CD4-positive, alpha-beta T cell treated with Interleukin-2 at 100 ng/mL for 4 hours (primary cell): Measurements from ENCODE around the gene RAB8A.
A peak's percentile ranks its signal among the peaks of the same experiment; 100 is the strongest.
"Not testable (repeated sequence)": the region's sequence is repeated elsewhere in the genome, so short reads cannot be mapped to it uniquely, and the experiment has no call there.

Experiments used
- DNase-seq: peaks from one replicate; pipeline ENCODE4 v3.0.0-alpha.2; 2020; ENCODE audit warnings: low spot score

Gene RAB8A

DNA sequence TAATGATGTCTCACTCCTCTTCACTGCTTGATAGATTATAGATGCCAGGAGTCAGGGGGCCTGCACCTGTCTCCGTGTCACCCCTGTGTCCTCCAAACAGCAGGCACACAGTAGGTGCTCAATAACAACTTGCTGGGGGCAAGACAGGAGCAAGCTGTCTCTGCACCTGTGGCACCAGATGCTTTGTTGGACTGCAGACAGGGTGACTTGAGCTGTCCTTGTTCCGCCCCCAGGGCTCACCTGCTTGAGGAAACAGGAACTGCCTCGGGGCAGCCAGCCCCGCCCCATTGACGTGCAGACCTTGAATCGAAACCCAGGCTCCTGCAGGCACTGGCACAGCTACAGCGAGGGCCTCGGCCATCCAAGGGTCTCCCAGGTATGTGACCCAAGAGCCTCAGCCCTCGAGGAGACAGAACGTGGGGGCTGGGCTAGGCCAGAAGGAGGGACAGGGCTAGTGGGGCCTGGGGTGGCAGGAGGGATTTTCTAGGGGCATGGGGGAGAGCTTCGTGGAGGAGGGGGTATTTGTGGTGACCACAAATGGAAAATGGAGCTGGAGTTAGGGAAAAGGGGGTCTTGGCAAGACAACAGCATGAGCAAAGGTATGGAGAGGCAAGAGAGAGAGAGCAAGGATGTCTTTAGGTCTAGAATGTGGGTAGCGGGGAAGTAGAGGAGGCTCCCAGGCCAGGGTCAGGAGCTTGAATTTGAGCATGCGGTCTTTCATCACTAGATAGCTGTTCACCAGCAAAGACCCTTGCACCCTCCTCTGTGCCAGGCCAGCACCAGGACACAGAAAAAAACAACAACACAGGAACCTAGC, 31.9 kb downstream of the RAB8A start, which contains the start of gene HSH2D:
Gene HSH2D, plus strand, starts transcription at position 287 of the 817 bp plus-strand sequence. CDS start 5,066 bp downstream, outside the sequence.
- DNase-seq = peak; percentile 80

DNA sequence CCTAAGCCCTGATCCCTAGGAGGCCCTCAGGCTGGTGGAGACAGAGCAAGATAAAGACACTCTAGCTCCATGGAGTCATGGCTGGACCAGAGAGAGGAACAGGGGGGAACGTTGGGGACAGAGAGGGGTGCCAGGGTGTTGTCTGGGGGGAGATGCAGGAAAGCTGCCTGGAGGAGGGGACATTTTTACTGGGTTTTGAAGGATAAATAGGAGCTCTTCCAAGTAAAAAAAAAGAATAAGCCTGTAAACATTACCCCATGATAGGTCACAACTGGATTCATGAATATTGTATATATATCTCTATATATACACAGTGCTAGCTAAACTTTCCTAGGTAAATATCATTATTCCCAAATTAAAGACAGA, 32.5 kb downstream of the RAB8A start:
- no peak for DNase-seq

- DNase-seq = no peak
These were observed 34.4 kb downstream of the RAB8A start for GRCh38 chr19:16146112-16146511.

GRCh38 chr19:16148443-16149229, 36.9 kb downstream of the RAB8A start:
- DNase-seq = no peak

- no peak for DNase-seq
These were observed 42.1 kb downstream of the RAB8A start for GRCh38 chr19:16153582-16154336.

DNA sequence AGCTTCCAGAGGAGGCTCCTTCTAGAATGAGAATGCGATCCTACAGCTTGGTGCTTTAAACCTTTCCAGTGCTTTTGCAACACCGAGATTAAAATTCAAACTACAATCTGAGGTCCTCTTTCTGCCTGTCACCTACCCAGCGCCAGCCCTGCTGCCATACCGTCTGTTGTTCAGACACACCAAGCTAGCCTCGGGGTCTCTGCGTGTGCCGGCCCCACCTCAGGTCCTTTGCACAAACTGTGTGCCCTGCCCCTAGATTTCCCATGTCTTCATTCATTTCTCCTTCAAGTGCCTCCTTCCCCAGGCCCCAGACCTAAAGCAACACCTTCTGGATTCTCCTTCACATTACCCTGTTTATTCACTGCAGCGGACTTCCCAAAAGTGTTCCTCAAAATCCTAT, 42.9 kb downstream of the RAB8A start:
- DNase-seq = no peak

GRCh38 chr19:16155128-16155527, 43.4 kb downstream of the RAB8A start:
- no peak for DNase-seq

DNA sequence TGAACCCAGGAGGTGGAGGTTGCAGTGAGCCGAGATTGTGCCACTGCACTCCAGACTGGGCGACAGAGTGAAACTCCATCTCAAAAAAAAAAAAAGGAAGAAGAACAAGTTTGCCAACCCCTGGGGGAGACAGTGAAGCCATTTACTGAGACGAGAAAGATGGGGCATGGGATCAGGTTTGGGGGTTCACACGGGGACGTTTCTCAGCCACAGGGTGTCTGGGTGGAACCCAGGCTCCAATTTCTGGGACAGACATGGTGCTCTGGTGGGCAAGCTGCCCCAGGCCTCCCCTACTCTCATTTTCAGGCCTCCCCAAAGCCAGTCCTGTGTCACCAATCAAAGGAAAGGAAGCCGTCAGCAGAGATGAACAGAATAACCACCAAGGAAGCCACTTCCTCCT, 45.2 kb downstream of the RAB8A start:
- no peak for DNase-seq

- DNase-seq = no peak
These were observed 45.9 kb downstream of the RAB8A start for GRCh38 chr19:16157601-16158000.

GRCh38 chr19:16159655-16160054, 48.0 kb downstream of the RAB8A start:
- no peak for DNase-seq

DNA sequence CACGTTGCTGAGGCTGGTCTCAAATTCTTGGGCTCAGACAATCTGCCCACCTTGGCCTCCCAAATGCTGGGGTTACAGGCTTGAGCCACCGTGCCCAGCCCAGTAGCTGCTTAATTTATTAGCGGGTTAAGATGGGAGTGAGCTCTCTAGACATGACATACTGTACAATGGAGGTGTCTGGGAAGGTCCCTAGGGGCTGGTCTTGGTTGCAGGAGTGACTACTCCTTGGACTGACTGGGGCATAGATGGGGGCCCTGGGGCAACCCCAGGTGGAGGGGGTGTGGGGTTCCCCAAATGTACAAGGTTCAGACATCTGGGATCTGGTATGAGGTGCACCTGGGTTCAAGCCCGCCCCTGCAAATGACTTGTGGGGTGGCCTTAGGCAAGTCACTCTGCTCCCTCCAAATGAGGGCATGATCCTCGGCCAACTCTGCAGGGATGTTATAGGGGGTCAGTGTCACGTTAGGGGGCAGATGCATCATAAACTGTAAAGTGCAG, 48.8 kb downstream of the RAB8A start:
- DNase-seq = no peak

DNA sequence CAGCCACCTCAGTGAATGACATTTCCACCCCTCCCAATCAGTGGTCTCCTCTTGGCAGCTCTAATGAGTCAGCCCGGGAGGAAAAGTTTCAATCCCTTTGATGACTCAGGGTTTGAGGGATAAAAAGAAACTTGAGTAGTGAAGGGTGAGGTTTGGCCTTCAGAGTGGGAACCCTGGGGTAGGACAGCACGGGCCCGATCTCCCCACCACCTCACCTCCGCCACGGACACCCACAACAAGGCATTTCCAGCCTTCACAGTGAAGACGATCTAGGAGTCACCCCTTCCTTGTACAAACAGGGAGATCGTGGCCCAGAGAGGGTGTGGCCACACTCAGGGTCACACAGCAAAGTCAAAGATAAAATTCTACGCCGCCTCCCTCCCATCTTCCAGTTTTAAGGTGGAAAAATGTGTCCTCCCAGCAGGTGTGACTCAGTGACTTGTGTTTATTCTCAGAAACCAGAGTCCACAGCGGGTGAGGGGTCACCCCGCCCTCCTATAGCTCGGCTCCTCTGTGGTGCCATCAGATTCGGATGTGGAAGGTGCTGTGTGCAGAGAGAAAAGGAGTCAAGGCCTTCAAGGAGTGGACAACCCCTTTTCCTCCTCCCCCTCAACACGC, 49.4 kb downstream of the RAB8A start:
- DNase-seq = no peak

GRCh38 chr19:16161840-16162239, 50.2 kb downstream of the RAB8A start:
- DNase-seq = no peak

DNA sequence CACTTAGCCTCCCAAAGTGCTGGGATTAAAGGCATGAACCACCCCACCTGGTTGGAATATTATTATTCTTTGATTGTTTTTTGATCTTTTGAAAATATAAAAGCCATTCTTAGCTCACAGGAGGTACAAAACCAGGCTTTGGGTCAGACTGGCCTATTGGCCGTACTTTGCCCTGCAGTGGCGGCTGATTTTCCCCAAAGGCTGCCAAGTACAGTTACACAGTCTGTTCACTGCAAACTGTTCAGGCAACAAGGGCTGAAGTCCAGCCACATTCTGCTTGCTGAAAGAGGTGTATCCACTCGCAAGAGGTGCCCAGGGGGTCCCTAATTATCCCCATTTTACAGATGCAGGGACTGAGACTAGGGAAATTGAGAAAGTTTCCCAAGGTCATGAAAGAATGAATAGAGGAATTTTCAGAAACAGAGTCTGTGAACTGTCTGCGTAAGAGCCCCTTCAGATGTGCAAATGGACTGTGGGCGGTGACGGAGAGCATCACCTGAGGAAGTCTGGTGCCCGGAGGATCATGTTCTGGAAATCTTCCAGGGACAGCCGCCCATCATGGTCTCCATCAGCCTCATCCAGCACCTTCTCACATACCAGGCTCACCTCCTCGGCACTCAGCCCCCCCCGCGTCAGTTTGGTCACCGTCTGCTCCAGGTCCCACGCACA, 52.7 kb downstream of the RAB8A start:
- DNase-seq = no peak

DNA sequence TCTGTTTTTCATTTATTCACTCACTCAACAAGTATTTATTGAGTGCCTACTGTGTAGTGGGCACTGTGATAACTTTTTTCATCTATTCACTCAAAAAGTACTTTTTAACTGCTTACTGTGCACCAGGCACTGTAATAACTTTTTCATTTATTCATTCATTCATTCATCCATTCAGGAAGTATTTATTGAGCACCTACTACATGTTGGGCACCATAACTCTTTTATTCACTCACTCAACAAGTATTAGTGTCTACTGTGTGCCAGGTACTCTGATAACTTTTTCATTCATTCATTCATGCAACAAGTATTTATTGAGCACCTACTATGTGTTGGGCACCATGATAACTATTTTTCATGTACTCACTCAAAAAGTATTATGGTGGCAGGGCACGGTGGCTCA, 54.7 kb downstream of the RAB8A start:
- DNase-seq = no peak

DNA sequence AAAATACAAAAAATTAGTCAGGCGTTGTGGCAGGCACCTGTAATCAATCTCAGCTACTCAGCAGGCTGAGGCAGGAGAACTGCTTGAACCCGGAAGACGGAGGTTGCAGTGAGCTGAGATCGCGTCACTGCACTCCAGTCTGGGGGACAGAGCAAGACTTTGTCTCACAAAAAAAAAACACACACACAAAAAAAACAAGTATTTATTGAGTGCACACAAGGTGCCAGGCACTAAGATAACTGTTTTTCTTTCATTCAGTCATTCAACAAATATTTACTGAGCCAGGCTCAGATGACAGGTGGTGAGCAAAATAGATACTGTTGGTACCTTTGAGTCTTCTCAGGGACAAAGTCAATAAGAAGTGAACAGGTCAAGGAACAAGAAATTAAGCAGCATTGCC, 55.4 kb downstream of the RAB8A start:
- DNase-seq = no peak

GRCh38 chr19:16168465-16169081, 56.9 kb downstream of the RAB8A start:
- no peak for DNase-seq

DNA sequence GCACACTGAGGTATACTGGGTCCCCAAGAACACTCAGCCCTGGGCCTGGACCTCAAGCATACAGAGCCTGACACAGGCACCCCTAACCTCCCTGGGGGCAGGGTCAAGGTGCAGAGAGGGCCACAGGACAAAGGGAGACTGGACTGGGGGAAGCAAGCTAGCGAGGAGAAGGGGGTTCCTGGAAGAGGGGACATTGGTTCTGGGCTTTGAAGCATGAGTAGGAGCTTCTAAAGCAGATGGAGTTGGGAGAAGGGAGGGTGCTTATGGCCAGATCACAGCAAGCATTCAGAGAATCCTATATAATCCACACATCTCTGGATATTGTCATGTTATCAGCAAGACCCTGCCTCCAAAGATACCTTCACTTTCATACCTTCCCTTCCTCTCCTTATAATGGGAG, 58.4 kb downstream of the RAB8A start:
- DNase-seq = no peak

GRCh38 chr19:16175954-16176353, 64.3 kb downstream of the RAB8A start:
- DNase-seq = no peak

DNA sequence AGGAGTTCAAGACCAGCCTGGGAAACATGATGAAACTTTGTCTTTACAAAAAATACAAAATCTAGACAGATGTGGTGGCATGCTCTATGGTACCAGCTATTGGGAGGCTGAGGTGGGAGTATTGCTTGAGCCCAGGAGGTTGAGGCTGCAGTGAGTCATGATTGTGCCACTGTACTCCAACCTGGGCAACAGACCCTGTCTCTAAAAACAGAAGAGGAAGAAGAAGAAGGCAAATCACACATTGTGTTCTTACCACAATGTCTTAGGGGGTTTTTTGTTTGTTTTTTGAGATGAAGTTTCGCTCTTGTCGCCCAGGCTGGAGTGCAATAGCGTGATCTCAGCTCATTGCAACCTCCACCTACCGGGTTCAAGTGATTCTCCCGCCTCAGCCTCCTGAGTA, 67.2 kb downstream of the RAB8A start:
- not testable (repeated sequence) for DNase-seq

- DNase-seq = no peak
These were observed 68.9 kb downstream of the RAB8A start for GRCh38 chr19:16180611-16181010.
